H1 (cell line): ENCODE results near the gene PDE4D. TPM values are rescaled to one million over a fixed set of nuclear protein-coding genes. Genes with fewer than 3 reads are reported as not detected.

Experiments used
- BCL11A ChIP-seq, 2 experiments: IDR thresholded peaks; one replicate each; pipeline ENCODE4 v1.6.1; 2011; ENCODE audit warnings: low read depth in 2 of 2, low read length in 2 of 2, mild to moderate bottlenecking in 2 of 2
- CEBPB ChIP-seq: IDR thresholded peaks from 2 replicates; pipeline ENCODE4 v1.6.1; 2012; ENCODE audit warnings: low read depth, low read length
- KDM1A ChIP-seq: fragments of 200-600, 300-600 bp; sonication (generic); IDR thresholded peaks from 2 replicates; pipeline ENCODE4 v1.7.1; 2016; ENCODE audit warnings: mild to moderate bottlenecking, low read length, borderline replicate concordance
- SP1 ChIP-seq: IDR thresholded peaks from 2 replicates; pipeline ENCODE4 v1.6.1; 2011; ENCODE audit warnings: low read depth, low read length
- ZNF274 ChIP-seq: IDR thresholded peaks from 2 replicates; pipeline ENCODE4 v1.7.0; 2012; ENCODE audit warnings: low read length, borderline replicate concordance; ENCODE audit errors: extremely low read depth
- polyA plus RNA-seq, 7 experiments: library from polyadenylated mRNA; depleted of rRNA in 3 of 7; stranded (reverse) in 5 of 7; unstranded in 2 of 7; fragments of >200 nt in 5 of 7; fragments of 200-250 nt in 2 of 7; gene quantifications; 1 replicate in 5 of 7; 2 replicates in 1 of 7; 4 replicates in 1 of 7; pipeline versions ENCODE4 v1.2.1 to v1.2.3, GENCODE V29; 2011 to 2013; ENCODE audit warnings: missing spikeins in 2 of 7, mixed read lengths in 2 of 7
- total RNA-seq: library from RNA; stranded (reverse); fragmentation: NEBNext Ultra II Directional; extraction: Animal tissue kit (Norgen Biotek cat#: 25700); gene quantifications from 2 replicates; pipeline ENCODE4 v1.2.1, GENCODE V29; 2021
- TF ChIP-seq, protein P1 (sequence below): IDR thresholded peaks from 2 replicates; pipeline ENCODE4 v1.6.1; 2011; ENCODE audit warnings: low read depth, mild to moderate bottlenecking, low read length; ENCODE audit not compliant: insufficient read depth

Gene PDE4D
- total and polyA plus RNA-seq, 2 of the 8 experiments (the other 6 are each of a cell fraction or from before 2014, with no cell fraction given): 2.3 to 3.7 TPM

DNA sequence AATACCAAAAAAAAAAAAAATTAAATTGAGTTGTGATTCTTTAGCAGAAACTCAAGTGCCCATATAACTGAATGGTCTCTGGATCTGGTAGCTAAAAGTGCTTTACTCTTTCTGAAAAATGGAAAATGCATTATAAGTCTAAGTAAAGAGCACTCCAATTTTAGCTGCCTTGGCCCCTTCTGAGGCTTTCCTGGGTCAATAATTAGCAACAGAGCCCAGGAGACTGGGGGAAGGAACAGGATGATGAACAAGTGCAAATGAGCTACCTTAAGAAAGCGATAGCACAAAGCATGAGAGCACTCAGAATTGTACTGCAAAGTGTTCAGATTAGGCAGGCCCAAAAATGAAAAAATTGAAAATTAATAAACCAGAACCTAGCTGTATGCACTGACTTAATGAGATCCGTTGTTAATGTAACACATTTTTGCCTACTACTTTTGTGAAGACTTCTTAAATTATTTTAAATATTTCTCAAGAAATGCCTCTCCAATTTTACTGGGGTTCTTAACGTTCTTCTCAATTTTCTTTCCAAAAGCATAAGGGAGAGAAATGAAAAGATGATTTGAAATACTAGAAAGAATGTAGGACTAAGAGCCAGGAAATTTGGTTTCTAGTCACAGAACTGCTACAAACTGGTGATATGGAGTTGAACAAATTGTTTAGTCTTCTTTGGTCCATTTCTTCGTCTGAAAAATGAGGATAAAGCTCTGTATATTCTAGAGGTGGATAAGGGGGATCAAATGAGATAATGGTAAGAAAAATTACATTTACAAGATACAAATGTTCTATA, 566.1 kb downstream of the PDE4D start (continued):
- TF ChIP-seq KDM1A (no peak), ZNF274 (no peak), BCL11A (IDR thresholded peaks at IDR 0.05; ENCODE audit: low read depth in 2 of 2, low read length in 2 of 2) (no peak), CEBPB (no peak), SP1 (no peak)
- TF ChIP-seq, protein P1, sequence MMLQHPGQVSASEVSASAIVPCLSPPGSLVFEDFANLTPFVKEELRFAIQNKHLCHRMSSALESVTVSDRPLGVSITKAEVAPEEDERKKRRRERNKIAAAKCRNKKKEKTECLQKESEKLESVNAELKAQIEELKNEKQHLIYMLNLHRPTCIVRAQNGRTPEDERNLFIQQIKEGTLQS: no peak
- TF ChIP-seq, all 59 proteins: peak for 0
